ENCODE measurements around the gene CD96. TPM values are rescaled to one million over a fixed set of nuclear protein-coding genes. Genes with fewer than 3 reads are reported as not detected.

CD96 gene
- total RNA-seq, 1 donor from 2014 or later: 5.6 TPM

GRCh38 chr3:111653766-111654165 lies 111.8 kb downstream of the CD96 start:
- no peak for DNase-seq
- intact Hi-C loops (cut with DNase I): no loop called here
- H3K36me3 ChIP-seq: no peaks in the 10 kb centered on the region
- H3K27me3 ChIP-seq (ENCODE audit: low read depth): no peaks in the 10 kb centered on the region
- ATAC-seq: no peak
- no peak for TF ChIP-seq CTCF (IDR thresholded peaks at IDR 0.05)
- H3K4me3 ChIP-seq: no peak overlapping the region
- no peak overlapping the region for H3K27ac ChIP-seq
- no peaks in the 10 kb centered on the region for H3K9me3 ChIP-seq
- H3K4me1 ChIP-seq: no peaks in the 10 kb centered on the region

GRCh38 chr3:111662012-111662411 lies 120.0 kb downstream of the CD96 start:
- H3K4me1 ChIP-seq: no peaks in the 10 kb centered on the region
- intact Hi-C loops (cut with DNase I): no loop called here
- peaks cover 4% of the 10 kb centered on the region for H3K9me3 ChIP-seq
- H3K27ac ChIP-seq: no peak overlapping the region
- no peaks in the 10 kb centered on the region for H3K36me3 ChIP-seq
- no peak for TF ChIP-seq CTCF (IDR thresholded peaks at IDR 0.05)
- no peak overlapping the region for H3K4me3 ChIP-seq
- ATAC-seq (no peak), DNase-seq (no peak)
- no peaks in the 10 kb centered on the region for H3K27me3 ChIP-seq (ENCODE audit: low read depth)

- H3K27me3 ChIP-seq (ENCODE audit: low read depth): no peaks in the 10 kb centered on the region
- TF ChIP-seq CTCF (IDR thresholded peaks at IDR 0.05): no peak
- H3K4me3 ChIP-seq: no peak overlapping the region
- DNase-seq (no peak), ATAC-seq (no peak)
- peaks cover under 1% of the 10 kb centered on the region for H3K4me1 ChIP-seq
- peaks cover 4% of the 10 kb centered on the region for H3K9me3 ChIP-seq
- intact Hi-C loops (cut with DNase I): no loop called here
- H3K27ac ChIP-seq: no peak overlapping the region
- H3K36me3 ChIP-seq: no peaks in the 10 kb centered on the region
These were observed 120.9 kb downstream of the CD96 start for GRCh38 chr3:111662907-111663306.

- Histone ChIP-seq H3K4me1 (peaks cover 15% of the 10 kb centered on the region), H3K4me3 (no peak overlapping the region), H3K27ac (no peak overlapping the region), H3K27me3 (ENCODE audit: low read depth) (no peaks in the 10 kb centered on the region), H3K9me3 (peaks cover 4% of the 10 kb centered on the region), H3K36me3 (no peaks in the 10 kb centered on the region)
- no peak for TF ChIP-seq CTCF (IDR thresholded peaks at IDR 0.05)
- intact Hi-C loops (cut with DNase I): no loop called here
- ATAC-seq: no peak
- no peak for DNase-seq
These were observed 124.2 kb downstream of the CD96 start for GRCh38 chr3:111666041-111666735.

GRCh38 chr3:111667170-111667569 lies 125.2 kb downstream of the CD96 start:
- peaks cover 15% of the 10 kb centered on the region for H3K4me1 ChIP-seq
- no peak for TF ChIP-seq CTCF (IDR thresholded peaks at IDR 0.05)
- H3K9me3 ChIP-seq: peaks cover 2% of the 10 kb centered on the region
- H3K4me3 ChIP-seq: no peak overlapping the region
- H3K36me3 ChIP-seq: no peaks in the 10 kb centered on the region
- no peaks in the 10 kb centered on the region for H3K27me3 ChIP-seq (ENCODE audit: low read depth)
- intact Hi-C loops (cut with DNase I): no loop called here
- ATAC-seq: no peak
- DNase-seq: no peak
- H3K27ac ChIP-seq: peak overlapping the region; percentile 50
